HepG2 (cell line): Measurements from ENCODE around the gene FANCM. TPM values are rescaled to one million over a fixed set of nuclear protein-coding genes. Genes with fewer than 3 reads are reported as not detected.

Experiments used
- ATAC-seq: fragments of 200-7000 bp; cut with Tn5 transposase; 3 replicates; pipeline ENCODE4 v1.9.1; 2020; ENCODE audit warnings: mild to moderate bottlenecking, moderate library complexity
- BruUV-seq: library from RNA; stranded (reverse); fragments of 400-500 nt; replicated peaks from 2 replicates; lab custom pipeline; 2021; lab: Mats Ljungman, UMichigan
- CTCF ChIA-PET: fragments of 300-600 bp; formaldehyde crosslinking; extraction: SDS; loops from one replicate; lab custom pipeline; 2021; ENCODE audit warnings: low total read pairs, inconsistent platforms, low intra/inter-chr PET ratio; lab: Yijun Ruan, JAX
- POLR2A ChIA-PET: fragments of 350-600 bp; sonication (Branson Sonifier 250); formaldehyde crosslinking; loops from one replicate; lab custom pipeline; 2020; ENCODE audit warnings: antibody characterized with exemption, inconsistent platforms; lab: Yijun Ruan, JAX
- DNase-seq: peaks from one replicate; pipeline ENCODE4 v3.0.0-alpha.2; 2015; ENCODE audit warnings: low spot score
- FAIRE-seq: peaks from 3 replicates; lab custom pipeline; 2011; peaks lifted over from hg19 to GRCh38; lab: Jason Lieb, UNC
- H2AFZ ChIP-seq: one replicate; pipeline ENCODE4 v1.6.1; 2011; ENCODE audit warnings: low read length, inconsistent platforms
- H3K27ac ChIP-seq: fragments of 300-600 bp; 3 replicates; pipeline ENCODE4 v1.8.0; 2011; ENCODE audit warnings: mixed run types, mild to moderate bottlenecking, mixed read lengths, low read length, inconsistent platforms; ENCODE audit not compliant: insufficient read depth; ENCODE audit errors: extremely low read length
- H3K27me3 ChIP-seq, 2 experiments: fragments of 200-600 bp in 1 of 2; 2 replicates in 1 of 2; 3 replicates in 1 of 2; pipeline versions ENCODE4 v1.6.0 to v1.8.0; 2011; ENCODE audit warnings: low read length in 2 of 2, mild to moderate bottlenecking in 2 of 2, moderate library complexity in 2 of 2, inconsistent platforms in 1 of 2; ENCODE audit not compliant: insufficient read depth in 2 of 2, control insufficient read depth in 1 of 2
- H3K36me3 ChIP-seq, 2 experiments: fragments of 200-600 bp in 1 of 2; replicated peaks in 1 of 2; 2 replicates in 1 of 2; 3 replicates in 1 of 2; pipeline versions ENCODE4 v1.5.1 to v1.8.0; 2011; ENCODE audit warnings: low read length in 2 of 2, inconsistent platforms in 1 of 2; ENCODE audit not compliant: insufficient read depth in 2 of 2, control insufficient read depth in 1 of 2
- H3K4me1 ChIP-seq: 2 replicates; pipeline ENCODE4 v1.5.1; 2012; ENCODE audit warnings: low read length, inconsistent platforms; ENCODE audit not compliant: insufficient read depth
- H3K4me2 ChIP-seq: 2 replicates; pipeline ENCODE4 v1.6.0; 2011; ENCODE audit warnings: low read depth, low read length, inconsistent platforms
- H3K4me3 ChIP-seq, 3 experiments: fragments of 200-600 bp in 1 of 3; sonication (generic), shearing (Covaris generic) in 1 of 3; replicated peaks in 1 of 3; 2 replicates each; pipeline ENCODE4 v1.5.1; 2011 to 2016; ENCODE audit warnings: low read length in 3 of 3, inconsistent platforms in 2 of 3, low read depth in 2 of 3, mild to moderate bottlenecking in 2 of 3, control low read depth in 1 of 3, mixed read lengths in 1 of 3; ENCODE audit not compliant: insufficient read depth in 1 of 3
- H3K79me2 ChIP-seq: one replicate; pipeline ENCODE4 v1.6.1; 2011; ENCODE audit warnings: low read length, inconsistent platforms; ENCODE audit not compliant: insufficient read depth
- H3K9ac ChIP-seq: 2 replicates; pipeline ENCODE4 v1.6.0; 2011; ENCODE audit warnings: mild to moderate bottlenecking, low read depth, low read length, inconsistent platforms; ENCODE audit not compliant: insufficient read depth
- H3K9me3 ChIP-seq: 2 replicates; pipeline ENCODE4 v1.5.1; 2012; ENCODE audit warnings: mild to moderate bottlenecking, low read length
- H4K20me1 ChIP-seq: 2 replicates; pipeline ENCODE4 v1.6.0; 2011; ENCODE audit warnings: inconsistent platforms, mild to moderate bottlenecking, low read length, moderate library complexity; ENCODE audit not compliant: insufficient read depth
- AGO2 ChIP-seq: fragments of 200-400 bp; formaldehyde crosslinking; optimal IDR thresholded peaks from 2 replicates; pipeline ENCODE3; 2017; ENCODE audit warnings: mild to moderate bottlenecking, low read depth, low read length, moderate library complexity
- GMEB2 ChIP-seq: IDR thresholded peaks from 2 replicates; pipeline ENCODE4 v1.6.1; 2016; ENCODE audit warnings: missing biosample characterization, missing genetic modification reagents, low read depth
- HES4 ChIP-seq: sonication (generic); formaldehyde crosslinking; IDR thresholded peaks from 2 replicates; pipeline ENCODE4 v1.9.0; 2021; ENCODE audit warnings: mild to moderate bottlenecking, missing genetic modification reagents, borderline replicate concordance
- KLF13 ChIP-seq: sonication (generic); formaldehyde crosslinking; IDR thresholded peaks from 2 replicates; pipeline ENCODE4 v1.4.0; 2020; ENCODE audit warnings: mild to moderate bottlenecking, missing genetic modification reagents
- MBNL3 ChIP-seq: fragments of 250-450 bp; sonication (Bioruptor Pico); conservative IDR thresholded peaks from 2 replicates; pipeline ENCODE4 v1.8.0; 2022; ENCODE audit warnings: mild to moderate bottlenecking, inconsistent platforms
- RFXAP ChIP-seq: sonication (generic); formaldehyde crosslinking; IDR thresholded peaks from 2 replicates; pipeline ENCODE4 v1.4.0; 2020; ENCODE audit warnings: missing genetic modification reagents, borderline replicate concordance
- SKI ChIP-seq: fragments of 450-650 bp; IDR thresholded peaks from one replicate; pipeline ENCODE4 v1.6.1; 2018; ENCODE audit warnings: mild to moderate bottlenecking; ENCODE audit not compliant: partially characterized antibody
- SYNCRIP ChIP-seq: fragments of 200-400 bp; formaldehyde crosslinking; IDR thresholded peaks from 2 replicates; pipeline ENCODE4 v1.6.1; 2018; ENCODE audit warnings: mild to moderate bottlenecking, low read depth, low read length; ENCODE audit not compliant: insufficient read depth
- THAP11 ChIP-seq: IDR thresholded peaks from 2 replicates; pipeline ENCODE4 v1.6.1; 2016; ENCODE audit warnings: missing biosample characterization, missing genetic modification reagents
- THYN1 ChIP-seq: sonication (generic); formaldehyde crosslinking; IDR thresholded peaks from 2 replicates; pipeline ENCODE4 v1.8.1; 2023; ENCODE audit warnings: low read depth, mild to moderate bottlenecking, moderate library complexity, missing genetic modification reagents, borderline replicate concordance
- U2AF2 ChIP-seq: fragments of 200-400 bp; formaldehyde crosslinking; IDR thresholded peaks from 2 replicates; pipeline ENCODE4 v1.6.1; 2017; ENCODE audit warnings: low read depth, mild to moderate bottlenecking, low read length
- ZIK1 ChIP-seq: sonication (generic); formaldehyde crosslinking; IDR thresholded peaks from 2 replicates; pipeline ENCODE4 v1.5.0; 2020; ENCODE audit warnings: mild to moderate bottlenecking, low read depth, missing genetic modification reagents, borderline replicate concordance
- ZNF121 ChIP-seq: sonication (generic); formaldehyde crosslinking; IDR thresholded peaks from 2 replicates; pipeline ENCODE4 v1.5.0; 2020; ENCODE audit warnings: mild to moderate bottlenecking, missing genetic modification reagents
- ZNF333 ChIP-seq: sonication (generic); formaldehyde crosslinking; IDR thresholded peaks from 2 replicates; pipeline ENCODE4 v1.4.0; 2020; ENCODE audit warnings: mild to moderate bottlenecking, missing genetic modification reagents, borderline replicate concordance
- ZNF577 ChIP-seq: sonication (generic); formaldehyde crosslinking; IDR thresholded peaks from 2 replicates; pipeline ENCODE4 v1.4.0; 2020; ENCODE audit warnings: mild to moderate bottlenecking, low read depth, missing genetic modification reagents, borderline replicate concordance
- ZNF773 ChIP-seq: sonication (generic); formaldehyde crosslinking; IDR thresholded peaks from 2 replicates; pipeline ENCODE4 v1.4.0; 2020; ENCODE audit warnings: missing genetic modification reagents, borderline replicate concordance
- ZNF776 ChIP-seq: sonication (generic); formaldehyde crosslinking; IDR thresholded peaks from 2 replicates; pipeline ENCODE4 v1.4.0; 2020; ENCODE audit warnings: mild to moderate bottlenecking, missing genetic modification reagents
- WGBS: methylation state at CpG from one replicate; pipeline ENCODE4 v1.1.6; 2017; ENCODE audit warnings: low lambda C conversion rate; 5-methylcytosine and 5-hydroxymethylcytosine counted together
- in situ Hi-C: cut with HindIII; loops from 2 replicates; pipeline ENCODE4 v1.10.0; 2017; ENCODE audit warnings: low pct_unique_long_range_greater_than_20kb; ENCODE audit not compliant: extremely low pct_ligation_motif_present
- intact Hi-C: fragments of 100-400 bp; cut with micrococcal nuclease; formaldehyde crosslinking; loops from one replicate; pipeline ENCODE4 v1.10.0; 2022; ENCODE audit not compliant: unreplicated experiment
- polyA plus RNA-seq, 8 experiments: library from polyadenylated mRNA; depleted of rRNA in 3 of 8; stranded (reverse) in 7 of 8; unstranded in 1 of 8; fragments of >200 nt; fragmentation: Illumina TruSeq in 4 of 8; extraction: Trizol in 4 of 8; gene quantifications; 2 replicates each; pipeline versions ENCODE4 v1.2.1 to v1.2.3, GENCODE V29; 2011 to 2016; ENCODE audit warnings: low read depth in 4 of 8, missing spikeins in 1 of 8, mixed read lengths in 1 of 8; ENCODE audit not compliant: insufficient read depth in 1 of 8
- total RNA-seq, 5 experiments: library from RNA; depleted of rRNA; stranded (reverse); fragments of >200 nt; fragmentation: Illumina TruSeq; extraction: Trizol; gene quantifications; 2 replicates each; pipeline ENCODE4 v1.2.3, GENCODE V29; 2016; ENCODE audit warnings: low read depth in 1 of 5
- TF ChIP-seq, protein P1 (sequence below): IDR thresholded peaks from 2 replicates; pipeline ENCODE4 v1.4.0; 2020; ENCODE audit warnings: mild to moderate bottlenecking, missing genetic modification reagents

FANCM gene
- total and polyA plus RNA-seq, 2 of the 13 experiments (the other 11 are each of a cell fraction or from before 2014, with no cell fraction given), result 2.6 to 10.4 TPM

- CTCF ChIA-PET, result no interaction called here
- no peak overlapping the region for H2AFZ ChIP-seq
- H3K36me3 ChIP-seq, result peaks cover 3 to 65% of the 10 kb centered on the region in 2 experiments; a peak in 4 of 5 replicates
- no peak overlapping the region for H3K4me2 ChIP-seq
- ATAC-seq (no peak), FAIRE-seq (no peak), DNase-seq (no peak)
- no peak overlapping the region for H3K4me3 ChIP-seq
- POLR2A ChIA-PET, result no interaction called here
- in situ Hi-C loops, result no loop called here
- intact Hi-C loops, result no loop called here
- no TSS peak for BruUV-seq
- no peaks in the 10 kb centered on the region for H3K9me3 ChIP-seq
- no peaks in the 10 kb centered on the region for H3K79me2 ChIP-seq
- no peaks in the 10 kb centered on the region for H3K4me1 ChIP-seq
- H3K9ac ChIP-seq, result no peak overlapping the region
- H3K27ac ChIP-seq, result no peak overlapping the region
- 97% methylated on average over 4 of the region's 4 CpGs for WGBS
- no peaks in the 10 kb centered on the region for H3K27me3 ChIP-seq
- no peak for TF ChIP-seq GMEB2 (CRISPR knock-in tag)
- TF ChIP-seq ZNF333 (CRISPR knock-in tag), result no peak
- no peak for TF ChIP-seq THAP11 (CRISPR knock-in tag)
- TF ChIP-seq ZNF121 (CRISPR knock-in tag), result no peak
- TF ChIP-seq HES4 (CRISPR knock-in tag), result no peak
- no peak for TF ChIP-seq SKI
- no peak for TF ChIP-seq AGO2
- no peak for TF ChIP-seq SYNCRIP
- TF ChIP-seq ZIK1 (CRISPR knock-in tag), result no peak
- TF ChIP-seq, protein P1, sequence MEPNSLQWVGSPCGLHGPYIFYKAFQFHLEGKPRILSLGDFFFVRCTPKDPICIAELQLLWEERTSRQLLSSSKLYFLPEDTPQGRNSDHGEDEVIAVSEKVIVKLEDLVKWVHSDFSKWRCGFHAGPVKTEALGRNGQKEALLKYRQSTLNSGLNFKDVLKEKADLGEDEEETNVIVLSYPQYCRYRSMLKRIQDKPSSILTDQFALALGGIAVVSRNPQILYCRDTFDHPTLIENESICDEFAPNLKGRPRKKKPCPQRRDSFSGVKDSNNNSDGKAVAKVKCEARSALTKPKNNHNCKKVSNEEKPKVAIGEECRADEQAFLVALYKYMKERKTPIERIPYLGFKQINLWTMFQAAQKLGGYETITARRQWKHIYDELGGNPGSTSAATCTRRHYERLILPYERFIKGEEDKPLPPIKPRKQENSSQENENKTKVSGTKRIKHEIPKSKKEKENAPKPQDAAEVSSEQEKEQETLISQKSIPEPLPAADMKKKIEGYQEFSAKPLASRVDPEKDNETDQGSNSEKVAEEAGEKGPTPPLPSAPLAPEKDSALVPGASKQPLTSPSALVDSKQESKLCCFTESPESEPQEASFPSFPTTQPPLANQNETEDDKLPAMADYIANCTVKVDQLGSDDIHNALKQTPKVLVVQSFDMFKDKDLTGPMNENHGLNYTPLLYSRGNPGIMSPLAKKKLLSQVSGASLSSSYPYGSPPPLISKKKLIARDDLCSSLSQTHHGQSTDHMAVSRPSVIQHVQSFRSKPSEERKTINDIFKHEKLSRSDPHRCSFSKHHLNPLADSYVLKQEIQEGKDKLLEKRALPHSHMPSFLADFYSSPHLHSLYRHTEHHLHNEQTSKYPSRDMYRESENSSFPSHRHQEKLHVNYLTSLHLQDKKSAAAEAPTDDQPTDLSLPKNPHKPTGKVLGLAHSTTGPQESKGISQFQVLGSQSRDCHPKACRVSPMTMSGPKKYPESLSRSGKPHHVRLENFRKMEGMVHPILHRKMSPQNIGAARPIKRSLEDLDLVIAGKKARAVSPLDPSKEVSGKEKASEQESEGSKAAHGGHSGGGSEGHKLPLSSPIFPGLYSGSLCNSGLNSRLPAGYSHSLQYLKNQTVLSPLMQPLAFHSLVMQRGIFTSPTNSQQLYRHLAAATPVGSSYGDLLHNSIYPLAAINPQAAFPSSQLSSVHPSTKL (CRISPR knock-in tag), result no peak
- no peak for TF ChIP-seq KLF13 (CRISPR knock-in tag)
- no peak for TF ChIP-seq MBNL3 (CRISPR knock-in tag)
- TF ChIP-seq ZNF776 (CRISPR knock-in tag), result no peak
- no peak for TF ChIP-seq ZNF577 (CRISPR knock-in tag)
- TF ChIP-seq ZNF773 (CRISPR knock-in tag), result no peak
- no peak for TF ChIP-seq THYN1 (CRISPR knock-in tag)
- TF ChIP-seq RFXAP (CRISPR knock-in tag), result no peak
- TF ChIP-seq U2AF2, result no peak
- no peaks in the 10 kb centered on the region for H4K20me1 ChIP-seq
Measured at GRCh38 chr14:45227566-45227965, 91.8 kb downstream of the FANCM start.
